ENCODE results near the gene ANKRD26. TPM values are rescaled to one million over a fixed set of nuclear protein-coding genes. Genes with fewer than 3 reads are reported as not detected.
"Not testable (repeated sequence)": the region's sequence is repeated elsewhere in the genome, so short reads cannot be mapped to it uniquely, and the experiment has no call there.

ANKRD26 gene
- total RNA-seq, 2 experiments from 2014 or later, result 10.3 to 12.0 TPM

DNA sequence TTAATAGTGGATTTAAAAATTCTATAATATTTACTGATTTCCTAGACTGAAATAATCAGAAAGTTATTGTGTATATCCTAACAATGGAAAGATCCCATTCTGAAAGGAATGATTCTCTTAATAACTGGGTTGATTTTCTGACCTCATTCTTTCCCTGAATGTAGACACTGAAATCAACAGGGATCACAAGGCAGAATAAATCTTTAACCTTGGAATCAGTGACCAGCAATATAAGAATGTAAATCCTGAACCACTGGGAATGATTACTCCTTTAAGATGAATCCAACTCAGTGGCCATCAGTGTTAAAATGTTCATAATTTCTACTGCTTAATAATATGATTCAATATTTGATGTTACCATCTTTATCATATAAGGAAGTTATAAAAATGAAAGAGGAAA lies 47.6 kb downstream of the ANKRD26 start:
- DNase-seq, result no peak
- Mint-ChIP-seq H3K4me1 (no peaks in the 10 kb centered on the region), H3K4me3 (no peak overlapping the region), H3K9me3 (no peaks in the 10 kb centered on the region), H3K36me3 (peaks cover 2% of the 10 kb centered on the region), H3K27me3 (no peaks in the 10 kb centered on the region), H3K27ac (no peak overlapping the region)

DNA sequence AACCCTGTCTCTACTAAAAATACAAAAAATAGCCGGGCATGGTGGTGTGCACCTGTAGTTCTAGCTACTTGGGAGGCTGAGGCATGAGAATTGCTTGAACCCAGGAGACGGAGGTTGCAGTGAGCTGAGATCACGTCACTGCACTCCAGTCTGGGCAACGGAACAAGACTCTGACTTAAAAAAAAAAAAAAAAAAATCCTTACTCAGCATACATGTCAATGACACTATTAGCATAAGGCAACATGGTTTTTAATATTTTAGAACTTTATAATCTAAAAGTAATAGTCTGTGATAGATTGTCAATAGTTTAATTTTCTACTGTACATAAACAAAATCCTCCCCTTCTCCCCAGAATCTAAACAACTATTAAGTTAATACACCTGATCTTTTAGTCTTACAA lies 55.0 kb downstream of the ANKRD26 start:
- not testable (repeated sequence) for H3K27me3 Mint-ChIP-seq

DNA sequence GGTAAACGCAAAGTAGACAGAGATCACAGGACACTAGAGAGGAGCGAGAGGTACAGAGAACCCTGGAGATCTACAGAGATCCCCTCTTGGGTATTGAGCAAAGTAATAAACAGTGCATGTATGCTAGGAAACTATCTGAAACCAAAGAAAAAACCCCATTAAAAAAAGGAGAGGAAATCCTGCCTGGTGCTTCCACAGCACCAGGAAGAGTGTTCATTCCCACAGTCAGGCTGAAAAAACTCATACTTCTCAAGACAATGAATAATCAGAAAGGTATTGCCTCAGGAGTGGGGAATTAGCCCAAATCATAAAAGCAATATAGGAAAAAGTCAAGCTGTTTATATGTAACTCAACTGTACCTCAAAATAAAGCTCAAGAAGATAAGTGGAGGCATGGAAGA lies 59.1 kb downstream of the ANKRD26 start:
- peaks cover 23% of the 10 kb centered on the region for H3K36me3 Mint-ChIP-seq
- H3K27ac Mint-ChIP-seq, result no peak overlapping the region
- no peaks in the 10 kb centered on the region for H3K27me3 Mint-ChIP-seq
- H3K4me1 Mint-ChIP-seq, result no peaks in the 10 kb centered on the region
- no peaks in the 10 kb centered on the region for H3K9me3 Mint-ChIP-seq
- no peak for DNase-seq
- no peak overlapping the region for H3K4me3 Mint-ChIP-seq

More for the DNA sequence above, 55.0 kb downstream of the ANKRD26 start:
- H3K4me1 Mint-ChIP-seq, H3K4me3 Mint-ChIP-seq, DNase-seq, H3K9me3 Mint-ChIP-seq, H3K27ac Mint-ChIP-seq: not testable (repeated sequence)
- peaks cover 22% of the 10 kb centered on the region for H3K36me3 Mint-ChIP-seq

DNA sequence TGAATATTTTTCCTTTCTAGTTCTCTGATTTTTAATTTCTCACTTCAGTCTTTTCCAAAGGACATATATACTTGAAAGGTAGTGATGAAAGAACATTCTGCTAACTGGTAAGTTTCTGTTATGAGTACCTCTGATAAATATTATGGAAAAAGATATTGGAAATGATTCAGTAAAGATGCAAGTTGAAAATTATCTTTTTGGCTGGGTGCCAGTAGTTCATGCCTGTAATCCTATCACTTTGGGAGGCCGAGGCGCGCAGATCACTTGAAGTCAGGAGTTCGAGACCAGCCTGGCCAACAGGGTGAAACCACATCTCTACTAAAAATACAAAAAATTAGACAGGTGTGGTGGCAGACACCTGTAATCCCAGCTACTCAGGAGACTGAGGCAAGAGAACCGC lies 62.1 kb downstream of the ANKRD26 start:
- Mint-ChIP-seq H3K9me3 (no peaks in the 10 kb centered on the region), H3K4me1 (peaks cover 7% of the 10 kb centered on the region), H3K27ac (no peak overlapping the region), H3K27me3 (no peaks in the 10 kb centered on the region), H3K4me3 (no peak overlapping the region), H3K36me3 (peaks cover 18% of the 10 kb centered on the region)
- DNase-seq, result no peak

- DNase-seq, result no peak
- peaks cover 8% of the 10 kb centered on the region for H3K36me3 Mint-ChIP-seq
- H3K4me3 Mint-ChIP-seq, result no peak overlapping the region
- H3K27ac Mint-ChIP-seq, result no peak overlapping the region
- no peaks in the 10 kb centered on the region for H3K27me3 Mint-ChIP-seq
- H3K9me3 Mint-ChIP-seq, result no peaks in the 10 kb centered on the region
- H3K4me1 Mint-ChIP-seq, result peaks cover 10% of the 10 kb centered on the region
Measured at GRCh38 chr10:27035163-27035562, 65.1 kb downstream of the ANKRD26 start.

DNA sequence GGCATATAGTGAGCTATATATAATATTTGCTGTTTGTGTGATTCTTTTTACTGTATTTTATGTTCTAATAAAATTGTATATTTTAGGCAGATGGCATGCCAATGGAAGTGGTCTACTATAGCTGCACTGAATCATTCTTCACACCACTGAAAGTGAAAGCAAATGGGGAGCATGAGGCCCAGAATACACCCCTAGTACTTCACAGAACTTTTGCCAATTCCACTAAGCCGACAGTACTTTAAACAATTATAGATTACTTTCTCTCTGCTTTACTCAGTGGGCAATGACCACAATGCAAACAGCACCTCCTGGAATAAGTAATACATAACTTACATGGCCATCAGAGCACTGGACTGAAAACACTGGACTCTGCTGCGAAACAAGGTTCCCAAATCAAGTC lies 70.2 kb downstream of the ANKRD26 start:
- Mint-ChIP-seq H3K36me3 (peaks cover 15% of the 10 kb centered on the region), H3K4me3 (no peak overlapping the region)
- no peak for DNase-seq

GRCh38 chr10:27022048-27022447 lies 78.2 kb downstream of the ANKRD26 start:
- H3K9me3 Mint-ChIP-seq, result no peaks in the 10 kb centered on the region
- H3K27ac Mint-ChIP-seq, result no peak overlapping the region
- H3K36me3 Mint-ChIP-seq, result peaks cover 25% of the 10 kb centered on the region
- H3K4me1 Mint-ChIP-seq, result peaks cover 8% of the 10 kb centered on the region
- no peak overlapping the region for H3K4me3 Mint-ChIP-seq
- DNase-seq, result no peak
- H3K27me3 Mint-ChIP-seq, result no peaks in the 10 kb centered on the region

More for the DNA sequence above, 70.2 kb downstream of the ANKRD26 start:
- no peaks in the 10 kb centered on the region for H3K9me3 Mint-ChIP-seq
- peaks cover 10% of the 10 kb centered on the region for H3K4me1 Mint-ChIP-seq
- H3K27me3 Mint-ChIP-seq, result no peaks in the 10 kb centered on the region
- peak overlapping the region; percentile 21 for H3K27ac Mint-ChIP-seq

- Mint-ChIP-seq H3K4me1 (peaks cover 8% of the 10 kb centered on the region), H3K9me3 (no peaks in the 10 kb centered on the region), H3K36me3 (peaks cover 17% of the 10 kb centered on the region), H3K27ac (no peak overlapping the region), H3K27me3 (no peaks in the 10 kb centered on the region), H3K4me3 (no peak overlapping the region)
- DNase-seq, result no peak
Measured at GRCh38 chr10:27020243-27020642, 80.1 kb downstream of the ANKRD26 start.

- Mint-ChIP-seq H3K4me3 (no peak overlapping the region), H3K9me3 (no peaks in the 10 kb centered on the region), H3K4me1 (peaks cover 8% of the 10 kb centered on the region), H3K27ac (no peak overlapping the region), H3K36me3 (peaks cover 17% of the 10 kb centered on the region), H3K27me3 (no peaks in the 10 kb centered on the region)
- DNase-seq, result no peak
Measured at GRCh38 chr10:27019827-27020226, 80.5 kb downstream of the ANKRD26 start.

- peaks cover 4% of the 10 kb centered on the region for H3K9me3 Mint-ChIP-seq
- no peak overlapping the region for H3K27ac Mint-ChIP-seq
- peaks cover 32% of the 10 kb centered on the region for H3K36me3 Mint-ChIP-seq
- no peaks in the 10 kb centered on the region for H3K4me1 Mint-ChIP-seq
- no peak for DNase-seq
- H3K27me3 Mint-ChIP-seq, result no peaks in the 10 kb centered on the region
- H3K4me3 Mint-ChIP-seq, result no peak overlapping the region
Measured at GRCh38 chr10:26997610-26998009, 102.7 kb downstream of the ANKRD26 start.

- no peak for DNase-seq
- Mint-ChIP-seq H3K27me3 (no peaks in the 10 kb centered on the region), H3K4me1 (no peaks in the 10 kb centered on the region), H3K4me3 (no peak overlapping the region), H3K27ac (no peak overlapping the region), H3K9me3 (no peaks in the 10 kb centered on the region), H3K36me3 (peaks cover 16% of the 10 kb centered on the region)
Measured at GRCh38 chr10:26994743-26995142, 105.6 kb downstream of the ANKRD26 start.

- H3K27ac Mint-ChIP-seq, result no peak overlapping the region
- no peaks in the 10 kb centered on the region for H3K27me3 Mint-ChIP-seq
- no peaks in the 10 kb centered on the region for H3K9me3 Mint-ChIP-seq
- H3K4me3 Mint-ChIP-seq, result no peak overlapping the region
- H3K36me3 Mint-ChIP-seq, result peaks cover 6% of the 10 kb centered on the region
- DNase-seq, result no peak
- H3K4me1 Mint-ChIP-seq, result no peaks in the 10 kb centered on the region
Measured at GRCh38 chr10:26987851-26988250, 112.4 kb downstream of the ANKRD26 start.

- Mint-ChIP-seq H3K9me3 (no peaks in the 10 kb centered on the region), H3K4me3 (no peak overlapping the region), H3K4me1 (no peaks in the 10 kb centered on the region), H3K27me3 (no peaks in the 10 kb centered on the region), H3K27ac (no peak overlapping the region), H3K36me3 (peaks cover 3% of the 10 kb centered on the region)
- no peak for DNase-seq
Measured at GRCh38 chr10:26983156-26983555, 117.1 kb downstream of the ANKRD26 start.

GRCh38 chr10:26982058-26982457 lies 118.2 kb downstream of the ANKRD26 start:
- no peak for DNase-seq
- no peaks in the 10 kb centered on the region for H3K27me3 Mint-ChIP-seq
- no peaks in the 10 kb centered on the region for H3K9me3 Mint-ChIP-seq
- H3K4me3 Mint-ChIP-seq, result no peak overlapping the region
- no peak overlapping the region for H3K27ac Mint-ChIP-seq
- H3K4me1 Mint-ChIP-seq, result no peaks in the 10 kb centered on the region
- H3K36me3 Mint-ChIP-seq, result peaks cover 3% of the 10 kb centered on the region

DNA sequence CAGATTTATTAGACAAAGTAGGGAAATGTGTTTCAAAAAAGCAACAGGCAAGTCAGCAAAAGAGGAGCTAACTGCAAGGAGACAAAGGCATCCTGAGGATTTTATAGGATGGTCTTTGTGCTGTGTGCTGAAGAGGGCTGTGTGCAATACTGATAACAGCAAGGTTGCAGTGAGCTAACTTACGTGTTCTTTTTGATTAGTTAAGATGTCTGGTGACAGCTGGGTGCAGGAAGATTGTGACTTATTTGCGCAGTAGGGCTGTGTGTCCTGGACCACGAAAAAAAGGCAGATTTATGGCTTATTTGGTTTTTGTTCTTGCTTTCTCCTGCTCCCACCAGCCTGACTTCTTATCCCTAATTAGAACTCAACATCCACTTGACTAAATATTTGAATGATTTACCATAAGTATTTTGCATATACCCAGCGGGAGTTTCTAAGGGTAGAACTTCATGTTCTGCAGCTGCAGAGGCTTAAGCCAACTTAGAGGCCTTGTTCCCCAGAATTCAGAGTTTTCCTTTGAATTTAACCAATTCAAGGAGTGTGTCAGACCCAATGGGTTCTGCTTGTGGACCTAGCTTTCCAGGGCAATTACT lies 119.0 kb downstream of the ANKRD26 start:
- no peaks in the 10 kb centered on the region for H3K4me1 Mint-ChIP-seq
- no peaks in the 10 kb centered on the region for H3K9me3 Mint-ChIP-seq
- H3K36me3 Mint-ChIP-seq, result peaks cover 3% of the 10 kb centered on the region
- no peak overlapping the region for H3K4me3 Mint-ChIP-seq
- H3K27ac Mint-ChIP-seq, result no peak overlapping the region
- DNase-seq, result no peak
- H3K27me3 Mint-ChIP-seq, result no peaks in the 10 kb centered on the region

DNA sequence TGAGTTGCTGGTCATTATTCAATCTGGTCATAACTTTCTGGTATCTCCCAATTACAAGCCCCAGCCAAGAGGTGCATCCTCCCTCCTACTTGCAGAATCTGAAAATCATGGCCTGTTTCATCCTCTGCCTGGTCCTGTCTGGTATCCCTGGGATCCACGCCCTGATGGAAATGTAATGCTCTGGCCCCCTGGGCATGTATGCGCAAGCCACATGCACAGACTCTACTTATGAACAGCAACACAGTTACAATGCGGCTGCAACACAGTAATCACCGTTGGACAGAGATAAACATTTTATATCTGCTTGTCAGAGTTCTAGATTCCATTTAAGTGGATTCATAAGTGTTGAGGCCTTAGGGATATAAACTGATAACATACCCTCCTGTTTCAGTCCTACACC lies 121.8 kb downstream of the ANKRD26 start:
- Mint-ChIP-seq H3K4me3 (no peak overlapping the region), H3K27ac (no peak overlapping the region), H3K36me3 (no peaks in the 10 kb centered on the region), H3K9me3 (no peaks in the 10 kb centered on the region), H3K27me3 (no peaks in the 10 kb centered on the region), H3K4me1 (no peaks in the 10 kb centered on the region)
- no peak for DNase-seq

All from activated naive CD8-positive, alpha-beta T cell treated with anti-CD3 and anti-CD28 coated beads for 36 hours (primary cell).